Panc1 (cell line): ENCODE measurements around the gene KBTBD4. TPM values are rescaled to one million over a fixed set of nuclear protein-coding genes. Genes with fewer than 3 reads are reported as not detected.

ENCODE experiments used
- total RNA-seq: library from RNA; stranded (reverse); gene quantifications from one replicate; pipeline ENCODE4 v1.2.1, GENCODE V29; 2021; ENCODE audit not compliant: unreplicated experiment

Gene KBTBD4
- total RNA-seq, 1 experiment from 2014 or later, result 23.2 TPM

Other genes starting within 250 kb of the KBTBD4 start
- gene MYBPC3, start 226.3 kb downstream of the KBTBD4 start, total RNA-seq, result not detected
- gene SPI1, start 200.4 kb downstream of the KBTBD4 start, total RNA-seq, result 0.31 TPM
- 50.2 TPM for gene SLC39A13, start 170.4 kb downstream of the KBTBD4 start, total RNA-seq
- 181 TPM for gene PSMC3, start 152.5 kb downstream of the KBTBD4 start, total RNA-seq
- 1.8 TPM for gene RAPSN, start 129.8 kb downstream of the KBTBD4 start, total RNA-seq
- gene CELF1, start 25.8 kb downstream of the KBTBD4 start, total RNA-seq, result 160 TPM
- gene PTPMT1, start 13.4 kb downstream of the KBTBD4 start, total RNA-seq, result 81.0 TPM
- 135 TPM for gene NDUFS3, start 104 bp upstream of the KBTBD4 start, total RNA-seq
- not detected for gene FAM180B, start 7.7 kb upstream of the KBTBD4 start, total RNA-seq
- not detected for gene C1QTNF4, start 15.4 kb upstream of the KBTBD4 start, total RNA-seq
- 230 TPM for gene MTCH2, start 63.6 kb upstream of the KBTBD4 start, total RNA-seq
- gene AGBL2, start 136.4 kb upstream of the KBTBD4 start, total RNA-seq, result 6.8 TPM
- gene FNBP4, start 188.4 kb upstream of the KBTBD4 start, total RNA-seq, result 68.3 TPM